Measurements from ENCODE around the gene OR4A47.
"Not testable (repeated sequence)": the region's sequence is repeated elsewhere in the genome, so short reads cannot be mapped to it uniquely, and the experiment has no call there.

Gene OR4A47

GRCh38 chr11:48488493-48488892 lies at the start of gene OR4A47:
TSS of gene OR4A47 (plus strand) at chr11:48488793. CDS start at chr11:48488793, 0 bp downstream.
- H3K4me3 ChIP-seq (ENCODE audit: low read length) = not testable (repeated sequence)

GRCh38 chr11:48455909-48456308 lies 32.7 kb upstream of the OR4A47 start:
- H3K4me3 ChIP-seq (ENCODE audit: low read length) = not testable (repeated sequence)

GRCh38 chr11:48473966-48474365 lies 14.6 kb upstream of the OR4A47 start:
- H3K4me3 ChIP-seq (ENCODE audit: low read length) = not testable (repeated sequence)

GRCh38 chr11:48474703-48475102 lies 13.9 kb upstream of the OR4A47 start:
- H3K4me3 ChIP-seq (ENCODE audit: low read length) = not testable (repeated sequence)

- not testable (repeated sequence) for H3K4me3 ChIP-seq (ENCODE audit: low read length)
Observed at GRCh38 chr11:48506169-48506568, 17.6 kb downstream of the OR4A47 start.

- TF ChIP-seq ZNF274 (IDR thresholded peaks at IDR 0.05; ENCODE audit: low read depth, low read length) = no peak
Observed at GRCh38 chr11:48538991-48539390, 50.4 kb downstream of the OR4A47 start.

More at GRCh38 chr11:48538991-48539390, 50.4 kb downstream of the OR4A47 start:
- no peak overlapping the region for H3K4me3 ChIP-seq (ENCODE audit: low read length)

All from GM08714 (cell line).